GM12874 (cell line): ENCODE results near the gene RAP1A.

Experiments used
- CTCF ChIP-seq: IDR thresholded peaks from 2 replicates; pipeline ENCODE4 v1.5.1; 2011; ENCODE audit warnings: low read depth, mild to moderate bottlenecking, control low read depth, low read length, moderate library complexity; ENCODE audit not compliant: insufficient read depth

Gene RAP1A

GRCh38 chr1:111660204-111661150 is 40.9 kb downstream of the RAP1A start:
- no peak for TF ChIP-seq CTCF

GRCh38 chr1:111664652-111665051 is 45.1 kb downstream of the RAP1A start:
- TF ChIP-seq CTCF = no peak

GRCh38 chr1:111665497-111665896 is 45.9 kb downstream of the RAP1A start:
- no peak for TF ChIP-seq CTCF

GRCh38 chr1:111666828-111667227 is 47.2 kb downstream of the RAP1A start:
- TF ChIP-seq CTCF = no peak

GRCh38 chr1:111669268-111669667 is 49.7 kb downstream of the RAP1A start:
- no peak for TF ChIP-seq CTCF

- TF ChIP-seq CTCF = no peak
Observed at GRCh38 chr1:111671852-111672251, 52.3 kb downstream of the RAP1A start.

- TF ChIP-seq CTCF = no peak
Observed at GRCh38 chr1:111672331-111672730, 52.7 kb downstream of the RAP1A start.
